ENCODE results near the gene FBXO4.
"Not testable (repeated sequence)": the region's sequence is repeated elsewhere in the genome, so short reads cannot be mapped to it uniquely, and the experiment has no call there.

Gene FBXO4

DNA sequence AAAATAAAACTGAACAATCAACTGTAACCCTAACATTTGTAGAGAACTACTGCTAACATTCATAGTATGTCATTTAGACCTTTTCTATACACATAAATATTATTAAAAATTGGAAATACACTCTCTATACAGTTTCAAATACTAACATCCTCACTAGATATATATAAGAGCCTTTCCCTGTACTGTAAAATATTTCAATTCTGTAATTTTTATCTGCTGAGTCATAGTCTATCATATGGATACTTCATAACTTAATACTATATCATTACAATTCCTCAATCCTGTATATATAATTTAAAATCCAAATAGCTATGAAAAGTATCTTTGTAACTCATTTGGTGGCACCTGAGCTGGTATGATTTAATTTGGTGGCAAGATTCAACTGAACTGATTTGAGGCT is 55.8 kb downstream of the FBXO4 start:
- H3K27ac ChIP-seq (ENCODE audit: low read depth, low read length, severe bottlenecking), result no peak overlapping the region
- H3K4me1 ChIP-seq (ENCODE audit: control insufficient read depth, insufficient read depth, low read length, poor library complexity, severe bottlenecking), result peaks cover 4% of the 10 kb centered on the region

DNA sequence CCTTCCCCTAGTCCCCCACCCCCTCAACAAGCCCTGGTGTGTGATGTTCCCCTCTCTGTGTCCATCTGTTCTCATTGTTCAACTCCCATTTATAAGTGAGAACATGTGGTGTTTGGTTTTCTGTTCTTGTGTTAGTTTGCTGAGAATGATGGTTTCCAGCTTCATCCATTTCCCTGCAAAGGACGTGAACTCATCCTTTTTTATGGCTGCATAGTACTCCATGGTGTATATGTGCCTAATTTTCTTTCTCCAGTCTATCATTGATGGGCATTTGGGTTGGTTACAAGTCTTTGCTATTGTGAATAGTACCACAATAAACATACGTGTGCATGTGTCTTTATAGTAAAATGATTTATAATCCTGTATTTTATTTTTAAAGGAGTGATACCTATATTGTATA is 57.8 kb downstream of the FBXO4 start:
- H3K27ac ChIP-seq (ENCODE audit: low read depth, low read length, severe bottlenecking); H3K4me1 ChIP-seq (ENCODE audit: control insufficient read depth, insufficient read depth, low read length, poor library complexity, severe bottlenecking); H3K4me3 ChIP-seq (ENCODE audit: extremely low read depth, insufficient read depth, low read length, poor library complexity, severe bottlenecking); H3K36me3 ChIP-seq (ENCODE audit: control insufficient read depth, insufficient read depth, low read length); H3K9me3 ChIP-seq (ENCODE audit: control insufficient read depth, low read length): not testable (repeated sequence)
- no CpG with 5 or more reads among the region's 2 CpGs for WGBS, 2 experiments (ENCODE audit: insufficient coverage in 2 of 2)

More for the DNA sequence above, 55.8 kb downstream of the FBXO4 start:
- no peaks in the 10 kb centered on the region for H3K9me3 ChIP-seq (ENCODE audit: control insufficient read depth, low read length)
- H3K4me3 ChIP-seq (ENCODE audit: extremely low read depth, insufficient read depth, low read length, poor library complexity, severe bottlenecking), result no peak overlapping the region
- no peaks in the 10 kb centered on the region for H3K36me3 ChIP-seq (ENCODE audit: control insufficient read depth, insufficient read depth, low read length)

DNA sequence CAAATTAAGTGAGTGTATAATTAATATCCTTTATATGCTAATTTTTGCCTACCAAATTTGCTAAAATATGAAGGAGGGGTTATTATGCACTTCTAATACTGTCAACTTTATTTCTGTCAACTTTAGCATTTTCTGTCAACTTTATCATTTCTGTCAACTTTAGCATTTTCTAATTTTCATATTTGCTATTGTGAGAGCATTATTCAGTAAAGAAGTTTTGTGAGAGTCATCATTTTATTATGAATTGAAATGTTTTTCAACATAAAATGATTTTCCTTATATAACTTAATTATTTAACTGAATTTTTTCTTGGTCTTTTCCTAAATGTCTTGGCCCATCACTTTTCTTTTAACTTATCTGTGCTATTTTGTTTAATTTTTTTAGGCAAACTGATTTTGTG is 58.2 kb downstream of the FBXO4 start:
- H3K36me3 ChIP-seq (ENCODE audit: control insufficient read depth, insufficient read depth, low read length), result no peaks in the 10 kb centered on the region
- H3K27ac ChIP-seq (ENCODE audit: low read depth, low read length, severe bottlenecking), result no peak overlapping the region
- H3K4me3 ChIP-seq (ENCODE audit: extremely low read depth, insufficient read depth, low read length, poor library complexity, severe bottlenecking), result no peak overlapping the region
- peaks cover 4% of the 10 kb centered on the region for H3K4me1 ChIP-seq (ENCODE audit: control insufficient read depth, insufficient read depth, low read length, poor library complexity, severe bottlenecking)
- H3K9me3 ChIP-seq (ENCODE audit: control insufficient read depth, low read length), result no peaks in the 10 kb centered on the region

DNA sequence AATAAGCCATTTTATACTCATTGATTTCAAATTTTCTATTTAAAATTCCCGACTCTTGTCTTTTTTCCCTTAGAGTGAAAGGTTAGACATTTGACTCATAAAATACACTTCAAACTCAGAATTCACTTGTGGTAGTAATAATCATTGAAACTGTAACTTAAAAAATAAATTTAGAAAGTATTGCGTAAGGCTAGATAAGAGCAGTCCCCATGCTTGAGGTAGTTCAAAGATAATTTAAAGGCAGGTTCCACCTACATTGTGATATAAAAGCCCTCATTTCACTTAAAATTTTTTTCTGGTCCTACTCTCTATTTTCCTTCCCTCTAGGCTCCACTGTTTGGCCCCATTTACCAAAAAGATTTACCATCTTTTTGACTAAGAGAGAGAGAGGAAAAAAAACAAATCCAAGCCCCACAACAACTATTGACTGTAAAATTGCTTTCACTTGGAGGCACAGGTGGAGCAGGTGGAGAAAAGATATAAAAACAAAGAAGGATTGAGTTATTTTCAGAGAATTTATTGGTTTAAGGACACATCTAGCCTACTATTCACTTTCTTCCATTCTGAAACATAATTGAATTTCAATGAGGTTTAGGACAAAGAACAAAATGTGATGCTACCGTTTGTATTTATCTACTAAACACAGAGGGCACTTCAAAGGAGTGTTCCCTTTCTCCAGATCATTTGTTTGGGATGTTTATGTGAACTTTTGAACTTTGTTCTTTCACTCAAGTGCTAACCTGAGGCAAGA is 61.0 kb downstream of the FBXO4 start:
- no CpG with 5 or more reads among the region's 3 CpGs for WGBS, 2 experiments (ENCODE audit: insufficient coverage in 2 of 2)
- Histone ChIP-seq H3K27ac (ENCODE audit: low read depth, low read length, severe bottlenecking) (no peak overlapping the region), H3K4me1 (ENCODE audit: control insufficient read depth, insufficient read depth, low read length, poor library complexity, severe bottlenecking) (no peaks in the 10 kb centered on the region), H3K9me3 (ENCODE audit: control insufficient read depth, low read length) (no peaks in the 10 kb centered on the region), H3K4me3 (ENCODE audit: extremely low read depth, insufficient read depth, low read length, poor library complexity, severe bottlenecking) (no peak overlapping the region), H3K36me3 (ENCODE audit: control insufficient read depth, insufficient read depth, low read length) (no peaks in the 10 kb centered on the region)
